GM18861 (cell line): ENCODE results near the gene OR2V1.

Source experiments
- ATAC-seq: cut with Tn5 transposase; IDR thresholded peaks from one replicate; pipeline ENCODE4 v1.9.1; 2021; ENCODE audit not compliant: unreplicated experiment

The OR2V1 gene

GRCh38 chr5:181084621-181085195 lies 46.3 kb downstream of the OR2V1 start:
- ATAC-seq, result no peak

- ATAC-seq, result no peak
These were observed 49.0 kb downstream of the OR2V1 start for GRCh38 chr5:181081989-181082388.

- ATAC-seq, result no peak
These were observed 54.0 kb downstream of the OR2V1 start for GRCh38 chr5:181076920-181077319.
